GM21717 (cell line): ENCODE data around the gene SRR.
"Not testable (repeated sequence)": the region's sequence is repeated elsewhere in the genome, so short reads cannot be mapped to it uniquely, and the experiment has no call there.

Experiments
- ATAC-seq: cut with Tn5 transposase; IDR thresholded peaks from one replicate; pipeline ENCODE4 v1.9.1; 2021; ENCODE audit warnings: mild to moderate bottlenecking, moderate library complexity; ENCODE audit not compliant: unreplicated experiment

Gene SRR

GRCh38 chr17:2303204-2304188, at the start of gene SRR, which contains the start of gene SMG6:
Gene SRR, plus strand, starts transcription at chr17:2303950. Its CDS starts 11,611 bp downstream, at chr17:2315561.
Gene SMG6, minus strand, starts transcription at chr17:2303785. Its CDS starts 65 bp downstream, at chr17:2303720.
- peak; percentile 62 for ATAC-seq

- not testable (repeated sequence) for ATAC-seq
Measured at GRCh38 chr17:2258830-2259229, 44.9 kb upstream of the SRR start.

- peak; percentile 69 for ATAC-seq
Measured at GRCh38 chr17:2259769-2260536, 43.8 kb upstream of the SRR start.

GRCh38 chr17:2262135-2262587, 41.6 kb upstream of the SRR start:
- no peak for ATAC-seq

GRCh38 chr17:2263183-2264066, 40.3 kb upstream of the SRR start:
- ATAC-seq, result no peak

- ATAC-seq, result no peak
Measured at GRCh38 chr17:2264067-2264860, 39.5 kb upstream of the SRR start.

GRCh38 chr17:2265166-2265565, 38.6 kb upstream of the SRR start:
- ATAC-seq, result not testable (repeated sequence)

GRCh38 chr17:2266045-2266864, 37.5 kb upstream of the SRR start:
- ATAC-seq, result peak; percentile 57

- ATAC-seq, result no peak
Measured at GRCh38 chr17:2266865-2267228, 36.9 kb upstream of the SRR start.

GRCh38 chr17:2267354-2267753, 36.4 kb upstream of the SRR start:
- ATAC-seq, result no peak

GRCh38 chr17:2271985-2272702, 31.6 kb upstream of the SRR start:
- ATAC-seq, result no peak

GRCh38 chr17:2274414-2274813, 29.3 kb upstream of the SRR start:
- ATAC-seq, result no peak

GRCh38 chr17:2275722-2276121, 28.0 kb upstream of the SRR start:
- no peak for ATAC-seq

- ATAC-seq, result no peak
Measured at GRCh38 chr17:2277429-2278170, 26.1 kb upstream of the SRR start.

GRCh38 chr17:2279707-2280106, 24.0 kb upstream of the SRR start:
- ATAC-seq, result no peak

- no peak for ATAC-seq
Measured at GRCh38 chr17:2282297-2282873, 21.4 kb upstream of the SRR start.

GRCh38 chr17:2283302-2283701, 20.4 kb upstream of the SRR start:
- ATAC-seq, result no peak
